Suprapubic skin (tissue), 4 donors: ENCODE data around the gene TAPT1. TPM values are rescaled to one million over a fixed set of nuclear protein-coding genes. Genes with fewer than 3 reads are reported as not detected.
A peak's percentile ranks its signal among the peaks of the same experiment; 100 is the strongest.

Experiments used
- DNase-seq, 2 donors: peaks; one replicate each; pipeline ENCODE4 v3.0.0-alpha.2; 2019; ENCODE audit warnings: low spot score in 2 of 2
- H3K27ac ChIP-seq: fragments of 200-600 bp; sonication (generic); one replicate; pipeline ENCODE4 v1.5.1; 2019
- H3K27me3 ChIP-seq: fragments of 200-600 bp; sonication (generic); one replicate; pipeline ENCODE4 v1.5.1; 2019
- H3K36me3 ChIP-seq: fragments of 200-600 bp; sonication (generic); one replicate; pipeline ENCODE4 v1.5.1; 2019
- H3K4me1 ChIP-seq: fragments of 200-600 bp; sonication (generic); one replicate; pipeline ENCODE4 v1.5.1; 2019
- H3K4me3 ChIP-seq: fragments of 200-600 bp; sonication (generic); one replicate; pipeline ENCODE4 v1.5.1; 2019; ENCODE audit warnings: mild to moderate bottlenecking
- H3K9me3 ChIP-seq: fragments of 200-600 bp; sonication (generic); one replicate; pipeline ENCODE4 v1.5.1; 2019
- EP300 ChIP-seq: sonication (generic); formaldehyde crosslinking; IDR thresholded peaks from one replicate; pipeline ENCODE4 v1.6.1; 2017; ENCODE audit warnings: antibody characterized with exemption
- POLR2A ChIP-seq, 2 donors: fragments of 450-650 bp; IDR thresholded peaks; one replicate each; pipeline ENCODE4 v1.6.1; 2017; ENCODE audit warnings: antibody characterized with exemption in 2 of 2, mild to moderate bottlenecking in 2 of 2, moderate library complexity in 2 of 2
- POLR2AphosphoS5 ChIP-seq, 3 donors: sonication (generic); formaldehyde crosslinking; IDR thresholded peaks; one replicate each; pipeline ENCODE4 v1.6.1; 2017; ENCODE audit warnings: antibody characterized with exemption in 3 of 3
- WGBS: methylation state at CpG from one replicate; pipeline ENCODE4 v1.1.5; 2018; 5-methylcytosine and 5-hydroxymethylcytosine counted together
- total RNA-seq, 4 donors: library from RNA; depleted of rRNA; stranded (reverse); fragments of >200 nt; gene quantifications; one replicate each; pipeline ENCODE4 v1.1.0, GENCODE V29; 2016
- TF ChIP-seq, protein P1 (sequence below), 2 donors: fragments of 200-600 bp in 1 of 2; fragments of 450-650 bp in 1 of 2; sonication (generic) in 1 of 2; IDR thresholded peaks; one replicate each; pipeline ENCODE4 v1.5.1; 2016 to 2019; ENCODE audit warnings: antibody characterized with exemption in 2 of 2, mild to moderate bottlenecking in 1 of 2, moderate library complexity in 1 of 2

The TAPT1 gene
- total RNA-seq, 4 donors from 2014 or later, result 15.3 to 57.2 (median 23.7) TPM

DNA sequence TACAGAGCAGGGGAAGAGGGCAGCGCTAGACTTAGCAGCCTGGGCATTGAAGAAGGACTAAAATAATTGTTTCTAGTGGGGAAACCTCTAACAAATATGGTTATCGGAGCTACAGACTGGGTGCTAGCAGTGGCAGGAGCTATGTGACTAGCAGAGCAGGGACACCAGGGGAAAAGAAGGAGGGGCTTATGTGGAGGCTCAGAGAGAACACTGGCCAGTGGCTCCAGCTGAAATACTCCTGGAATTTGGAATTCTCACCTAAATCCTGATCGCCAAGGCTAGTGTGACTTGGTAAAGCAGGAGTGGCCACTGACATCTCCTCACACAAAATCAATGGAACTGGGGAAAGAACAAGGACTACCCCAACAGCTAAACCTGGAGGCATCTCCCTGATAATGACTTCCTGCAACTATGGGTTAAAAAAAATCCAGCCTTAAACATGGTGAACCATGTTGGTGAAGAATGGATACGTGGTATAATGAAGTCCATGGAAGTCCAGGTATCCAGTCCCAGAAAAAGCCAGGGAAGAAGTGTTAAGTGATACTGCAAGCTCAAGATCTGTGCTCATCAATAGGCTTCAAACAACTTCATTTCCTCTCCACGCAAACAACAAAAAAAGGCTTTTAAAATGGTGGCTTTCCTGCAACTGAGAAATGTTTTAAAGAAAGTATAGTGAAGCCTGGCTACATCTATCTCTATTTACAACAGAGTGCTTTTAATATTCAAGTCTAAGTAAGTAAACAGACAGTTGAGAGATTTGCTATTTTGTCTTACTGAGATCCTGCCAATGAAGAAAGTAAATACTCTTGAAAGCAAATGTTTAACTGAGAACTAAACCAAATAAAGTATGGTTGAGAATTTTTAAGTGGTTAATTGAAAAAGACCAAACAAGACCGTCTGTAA is 1.8 kb downstream of the TAPT1 start:
- Histone ChIP-seq H3K4me1 (peaks cover 38% of the 10 kb centered on the region), H3K27ac (no peak overlapping the region)
- TF ChIP-seq POLR2AphosphoS5 (IDR thresholded peaks at IDR 0.05) (no peak), POLR2A (IDR thresholded peaks at IDR 0.05) (no peak), EP300 (no peak)
- TF ChIP-seq, protein P1, sequence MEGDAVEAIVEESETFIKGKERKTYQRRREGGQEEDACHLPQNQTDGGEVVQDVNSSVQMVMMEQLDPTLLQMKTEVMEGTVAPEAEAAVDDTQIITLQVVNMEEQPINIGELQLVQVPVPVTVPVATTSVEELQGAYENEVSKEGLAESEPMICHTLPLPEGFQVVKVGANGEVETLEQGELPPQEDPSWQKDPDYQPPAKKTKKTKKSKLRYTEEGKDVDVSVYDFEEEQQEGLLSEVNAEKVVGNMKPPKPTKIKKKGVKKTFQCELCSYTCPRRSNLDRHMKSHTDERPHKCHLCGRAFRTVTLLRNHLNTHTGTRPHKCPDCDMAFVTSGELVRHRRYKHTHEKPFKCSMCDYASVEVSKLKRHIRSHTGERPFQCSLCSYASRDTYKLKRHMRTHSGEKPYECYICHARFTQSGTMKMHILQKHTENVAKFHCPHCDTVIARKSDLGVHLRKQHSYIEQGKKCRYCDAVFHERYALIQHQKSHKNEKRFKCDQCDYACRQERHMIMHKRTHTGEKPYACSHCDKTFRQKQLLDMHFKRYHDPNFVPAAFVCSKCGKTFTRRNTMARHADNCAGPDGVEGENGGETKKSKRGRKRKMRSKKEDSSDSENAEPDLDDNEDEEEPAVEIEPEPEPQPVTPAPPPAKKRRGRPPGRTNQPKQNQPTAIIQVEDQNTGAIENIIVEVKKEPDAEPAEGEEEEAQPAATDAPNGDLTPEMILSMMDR (IDR thresholded peaks at IDR 0.05), result no peak

GRCh38 chr4:16222957-16223527 is 3.2 kb downstream of the TAPT1 start:
- DNase-seq, result no peak
- no peak for TF ChIP-seq POLR2AphosphoS5 (IDR thresholded peaks at IDR 0.05)
- TF ChIP-seq, protein P1 (IDR thresholded peaks at IDR 0.05), result no peak
- TF ChIP-seq EP300, result no peak
- TF ChIP-seq POLR2A (IDR thresholded peaks at IDR 0.05), result no peak
- peaks cover 4% of the 10 kb centered on the region for H3K36me3 ChIP-seq
- H3K27ac ChIP-seq, result no peak overlapping the region
- H3K27me3 ChIP-seq, result no peaks in the 10 kb centered on the region
- no peak overlapping the region for H3K4me3 ChIP-seq
- peaks cover 38% of the 10 kb centered on the region for H3K4me1 ChIP-seq
- H3K9me3 ChIP-seq, result no peaks in the 10 kb centered on the region

More for the DNA sequence above, 1.8 kb downstream of the TAPT1 start:
- H3K9me3 ChIP-seq, result no peaks in the 10 kb centered on the region
- DNase-seq, result no peak
- H3K36me3 ChIP-seq, result no peaks in the 10 kb centered on the region
- H3K27me3 ChIP-seq, result no peaks in the 10 kb centered on the region
- peak overlapping the region; percentile 94 for H3K4me3 ChIP-seq
- 63% methylated on average over 6 of the region's 6 CpGs for WGBS

DNA sequence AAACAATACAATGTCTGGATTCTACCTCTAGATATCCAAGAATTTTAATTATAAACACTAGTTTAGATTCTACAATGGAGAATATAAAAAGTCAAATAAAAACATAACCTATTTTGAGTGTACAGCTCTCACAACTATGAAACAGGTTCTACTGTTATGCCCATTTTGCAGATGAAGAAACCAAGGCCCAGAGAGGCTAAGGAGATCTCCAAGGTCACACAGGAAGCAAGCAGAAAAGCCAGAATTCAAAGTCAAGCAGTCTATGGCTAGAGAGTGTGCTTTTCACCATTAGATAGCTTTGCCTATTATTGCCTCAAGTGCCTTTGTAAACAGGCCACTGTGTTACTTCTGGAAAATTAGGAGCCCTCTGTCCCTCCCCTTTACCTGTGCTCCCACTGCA is 7.3 kb downstream of the TAPT1 start:
- H3K4me1 ChIP-seq, result peaks cover 18% of the 10 kb centered on the region
- no peak overlapping the region for H3K27ac ChIP-seq
- no peaks in the 10 kb centered on the region for H3K9me3 ChIP-seq
- H3K27me3 ChIP-seq, result no peaks in the 10 kb centered on the region
- no peak for DNase-seq
- no peak for TF ChIP-seq POLR2AphosphoS5 (IDR thresholded peaks at IDR 0.05)
- TF ChIP-seq, protein P1 (IDR thresholded peaks at IDR 0.05), result no peak
- no peak for TF ChIP-seq POLR2A (IDR thresholded peaks at IDR 0.05)
- no peak for TF ChIP-seq EP300
- no peak overlapping the region for H3K4me3 ChIP-seq
- peaks cover 4% of the 10 kb centered on the region for H3K36me3 ChIP-seq

DNA sequence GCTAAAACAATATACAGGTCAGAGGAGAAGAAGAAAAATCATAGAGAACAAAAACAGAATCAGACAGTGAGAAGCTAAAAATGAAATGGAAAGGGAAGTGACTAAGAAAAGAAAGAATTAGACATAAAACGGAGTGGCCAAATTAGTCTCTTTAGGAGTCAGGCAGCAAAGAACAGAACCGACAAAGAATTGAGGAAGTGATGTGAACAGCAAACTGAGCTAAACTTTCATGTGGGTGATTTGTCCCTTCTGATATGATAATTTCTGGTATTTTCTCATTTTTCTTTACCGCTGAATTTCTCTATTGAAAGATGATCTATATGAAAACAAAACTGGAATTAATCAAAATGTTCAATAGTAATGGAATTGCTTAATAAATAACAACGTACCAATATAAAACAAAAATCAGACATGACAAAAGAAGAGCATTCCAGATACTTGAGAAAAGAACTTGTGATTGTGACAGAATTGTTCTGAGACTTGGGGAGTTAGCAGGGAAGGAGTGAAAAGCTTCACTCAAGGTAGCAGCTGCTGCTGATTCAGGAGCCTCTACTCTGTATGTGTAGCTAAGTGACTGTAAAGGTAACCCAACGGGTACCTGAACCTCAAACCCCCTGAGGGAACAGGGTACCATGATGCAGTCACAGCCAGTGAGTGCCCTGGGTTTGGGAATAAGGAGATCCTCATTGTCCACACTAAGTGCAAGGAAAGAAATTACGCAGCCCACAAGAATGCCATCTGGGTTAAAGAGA is 8.8 kb downstream of the TAPT1 start:
- H3K4me3 ChIP-seq, result no peak overlapping the region
- no peaks in the 10 kb centered on the region for H3K27me3 ChIP-seq
- H3K36me3 ChIP-seq, result peaks cover 14% of the 10 kb centered on the region
- no peak overlapping the region for H3K27ac ChIP-seq
- peaks cover 8% of the 10 kb centered on the region for H3K4me1 ChIP-seq
- TF ChIP-seq POLR2A (IDR thresholded peaks at IDR 0.05), result no peak
- no peak for TF ChIP-seq EP300
- TF ChIP-seq, protein P1 (IDR thresholded peaks at IDR 0.05), result no peak
- no peak for TF ChIP-seq POLR2AphosphoS5 (IDR thresholded peaks at IDR 0.05)
- 86% methylated on average over 6 of the region's 6 CpGs for WGBS
- DNase-seq, result no peak
- H3K9me3 ChIP-seq, result no peaks in the 10 kb centered on the region

GRCh38 chr4:16213121-16213520 is 13.2 kb downstream of the TAPT1 start:
- TF ChIP-seq POLR2A (IDR thresholded peaks at IDR 0.05), result no peak
- TF ChIP-seq, protein P1 (IDR thresholded peaks at IDR 0.05), result no peak
- Histone ChIP-seq H3K27ac (no peak overlapping the region), H3K9me3 (no peaks in the 10 kb centered on the region), H3K4me1 (peaks cover 8% of the 10 kb centered on the region), H3K36me3 (peaks cover 27% of the 10 kb centered on the region), H3K4me3 (no peak overlapping the region), H3K27me3 (no peaks in the 10 kb centered on the region)
- DNase-seq, result no peak
- WGBS, result 79% methylated on average over 2 of the region's 2 CpGs
